Measurements from ENCODE around the gene RELB.
A peak's percentile ranks its signal among the peaks of the same experiment; 100 is the strongest.

The RELB gene

GRCh38 chr19:45087531-45087930, 86.3 kb downstream of the RELB start:
- peak; percentile 47 to 54 for DNase-seq
